ENCODE measurements around the gene CCDC33.

CCDC33 gene

GRCh38 chr15:74233373-74233772 lies 2.8 kb upstream of the CCDC33 start:
- H3K9me2 ChIP-seq (replicated peaks; ENCODE audit: insufficient read depth, low read length), result no peaks in the 10 kb centered on the region
- no peak overlapping the region for H3K4me3 ChIP-seq (ENCODE audit: low read length)
- no peak overlapping the region for H3K27ac ChIP-seq (ENCODE audit: low read length)
- H3K36me3 ChIP-seq (replicated peaks; ENCODE audit: insufficient read depth, low read length), result no peaks in the 10 kb centered on the region
- H3F3A ChIP-seq (ENCODE audit: insufficient read depth, low read length), result no peaks in the 10 kb centered on the region
- TF ChIP-seq CTCF (IDR thresholded peaks at IDR 0.05; ENCODE audit: low read length), result no peak
- no peak overlapping the region for H3K4me2 ChIP-seq (ENCODE audit: low read depth, low read length)
- peaks cover 85% of the 10 kb centered on the region for H3K27me3 ChIP-seq (replicated peaks; ENCODE audit: insufficient read depth, low read length)
- no peaks in the 10 kb centered on the region for H4K20me1 ChIP-seq (ENCODE audit: insufficient read depth, low read length)
- no peaks in the 10 kb centered on the region for H3K79me2 ChIP-seq (ENCODE audit: low read length)
- H2AFZ ChIP-seq (ENCODE audit: low read length), result no peak overlapping the region
- H3K4me1 ChIP-seq (ENCODE audit: low read length), result no peaks in the 10 kb centered on the region
- DNase-seq, result no peak
- no peak overlapping the region for H3K9ac ChIP-seq (ENCODE audit: low read length)
- H3K9me3 ChIP-seq (replicated peaks; ENCODE audit: insufficient read depth, low read length), result no peaks in the 10 kb centered on the region

DNA sequence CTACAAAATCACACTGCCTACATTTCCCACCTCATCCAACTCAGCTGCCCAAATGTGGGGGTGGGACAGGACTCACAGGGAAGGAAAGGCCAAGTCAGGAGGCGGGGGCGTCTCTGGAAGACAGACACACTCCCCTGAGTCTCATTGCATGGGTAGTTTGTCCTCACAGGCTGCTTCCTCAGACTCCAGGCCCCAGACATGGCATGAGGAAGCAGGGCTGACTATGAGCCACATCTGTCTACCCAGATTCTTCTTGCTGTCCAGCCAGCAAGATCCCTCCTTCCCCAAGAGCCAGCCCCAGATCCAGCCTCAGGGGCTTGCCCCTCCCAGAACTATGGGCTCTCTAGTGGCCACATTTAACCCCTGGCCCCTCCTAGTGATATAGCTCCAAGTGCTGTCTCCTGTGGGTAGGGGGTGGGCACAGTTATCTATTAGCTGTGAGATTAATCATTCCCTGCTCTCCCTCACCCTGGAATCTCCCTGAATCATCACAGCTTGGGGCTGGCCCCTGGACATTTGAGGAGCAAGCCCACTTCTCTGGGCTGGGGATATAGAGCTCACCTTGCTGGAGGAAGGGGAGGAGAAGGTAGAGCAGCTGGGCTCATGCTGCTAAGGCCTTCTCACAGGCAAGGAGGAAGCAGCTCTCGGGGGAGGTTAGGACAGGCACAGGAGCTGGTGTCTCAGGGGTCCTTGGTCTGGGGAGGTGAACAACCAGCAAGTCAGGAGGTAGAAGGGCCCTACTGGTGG lies 2.1 kb upstream of the CCDC33 start:
- Histone ChIP-seq H3K9ac (ENCODE audit: low read length) (no peak overlapping the region), H3K27ac (ENCODE audit: low read length) (no peak overlapping the region), H3K4me3 (ENCODE audit: low read length) (no peak overlapping the region), H3K4me2 (ENCODE audit: low read depth, low read length) (no peak overlapping the region), H3K9me2 (replicated peaks; ENCODE audit: insufficient read depth, low read length) (no peaks in the 10 kb centered on the region), H3K36me3 (replicated peaks; ENCODE audit: insufficient read depth, low read length) (no peaks in the 10 kb centered on the region), H3K4me1 (ENCODE audit: low read length) (no peaks in the 10 kb centered on the region), H2AFZ (ENCODE audit: low read length) (no peak overlapping the region), H3K27me3 (replicated peaks; ENCODE audit: insufficient read depth, low read length) (peaks cover 85% of the 10 kb centered on the region), H3K9me3 (replicated peaks; ENCODE audit: insufficient read depth, low read length) (no peaks in the 10 kb centered on the region), H3K79me2 (ENCODE audit: low read length) (no peaks in the 10 kb centered on the region), H4K20me1 (ENCODE audit: insufficient read depth, low read length) (no peaks in the 10 kb centered on the region), H3F3A (ENCODE audit: insufficient read depth, low read length) (no peaks in the 10 kb centered on the region)
- DNase-seq, result no peak
- TF ChIP-seq EZH2 (optimal IDR thresholded peaks at IDR 0.05; ENCODE audit: low read depth, low read length) (no peak), CTCF (IDR thresholded peaks at IDR 0.05; ENCODE audit: low read length) (no peak), EZH2phosphoT487 (IDR thresholded peaks at IDR 0.05; ENCODE audit: low read length) (no peak)

GRCh38 chr15:74234598-74234875 lies 1.6 kb upstream of the CCDC33 start:
- H2AFZ ChIP-seq (ENCODE audit: low read length), result no peak overlapping the region
- H4K20me1 ChIP-seq (ENCODE audit: insufficient read depth, low read length), result no peaks in the 10 kb centered on the region
- no peaks in the 10 kb centered on the region for H3K9me2 ChIP-seq (replicated peaks; ENCODE audit: insufficient read depth, low read length)
- no peaks in the 10 kb centered on the region for H3K9me3 ChIP-seq (replicated peaks; ENCODE audit: insufficient read depth, low read length)
- H3K36me3 ChIP-seq (replicated peaks; ENCODE audit: insufficient read depth, low read length), result no peaks in the 10 kb centered on the region
- DNase-seq, result no peak
- TF ChIP-seq EZH2 (optimal IDR thresholded peaks at IDR 0.05; ENCODE audit: low read depth, low read length) (no peak), CTCF (IDR thresholded peaks at IDR 0.05; ENCODE audit: low read length) (no peak)
- H3K4me3 ChIP-seq (ENCODE audit: low read length), result no peak overlapping the region
- no peak overlapping the region for H3K9ac ChIP-seq (ENCODE audit: low read length)
- no peaks in the 10 kb centered on the region for H3F3A ChIP-seq (ENCODE audit: insufficient read depth, low read length)
- H3K27me3 ChIP-seq (replicated peaks; ENCODE audit: insufficient read depth, low read length), result peaks cover 85% of the 10 kb centered on the region
- H3K79me2 ChIP-seq (ENCODE audit: low read length), result no peaks in the 10 kb centered on the region
- no peak overlapping the region for H3K4me2 ChIP-seq (ENCODE audit: low read depth, low read length)
- no peak overlapping the region for H3K27ac ChIP-seq (ENCODE audit: low read length)
- no peaks in the 10 kb centered on the region for H3K4me1 ChIP-seq (ENCODE audit: low read length)
